ENCODE measurements around the gene PAQR8.
"Not testable (repeated sequence)": the region's sequence is repeated elsewhere in the genome, so short reads cannot be mapped to it uniquely, and the experiment has no call there.

Gene PAQR8

GRCh38 chr6:52381249-52381648 lies 19.3 kb downstream of the PAQR8 start:
- DNase-seq = no peak

GRCh38 chr6:52384145-52384766 lies 22.3 kb downstream of the PAQR8 start:
- no peak for DNase-seq

- no peak for DNase-seq
These were observed 23.1 kb downstream of the PAQR8 start for GRCh38 chr6:52385074-52385473.

- not testable (repeated sequence) for DNase-seq
These were observed 26.2 kb downstream of the PAQR8 start for GRCh38 chr6:52388119-52388518.

- DNase-seq = no peak
These were observed 26.8 kb downstream of the PAQR8 start for GRCh38 chr6:52388790-52389189.

- DNase-seq = no peak
These were observed 27.3 kb downstream of the PAQR8 start for GRCh38 chr6:52389264-52389625.

- DNase-seq = no peak
These were observed 27.8 kb downstream of the PAQR8 start for GRCh38 chr6:52389626-52390360.

GRCh38 chr6:52390361-52390727 lies 28.4 kb downstream of the PAQR8 start:
- DNase-seq = no peak

- no peak for DNase-seq
These were observed 29.6 kb downstream of the PAQR8 start for GRCh38 chr6:52391599-52391998.

GRCh38 chr6:52392944-52393343 lies 31.0 kb downstream of the PAQR8 start:
- no peak for DNase-seq

GRCh38 chr6:52393780-52394179 lies 31.8 kb downstream of the PAQR8 start:
- no peak for DNase-seq

- no peak for DNase-seq
These were observed 32.3 kb downstream of the PAQR8 start for GRCh38 chr6:52394251-52394666.

GRCh38 chr6:52395969-52396368 lies 34.0 kb downstream of the PAQR8 start:
- no peak for DNase-seq

- peak; percentile 65 for DNase-seq
These were observed 37.8 kb downstream of the PAQR8 start for GRCh38 chr6:52399511-52400312.

GRCh38 chr6:52400313-52401041 lies 38.5 kb downstream of the PAQR8 start:
- DNase-seq = no peak

- DNase-seq = no peak
These were observed 41.1 kb downstream of the PAQR8 start for GRCh38 chr6:52403086-52403485.

- DNase-seq = no peak
These were observed 41.7 kb downstream of the PAQR8 start for GRCh38 chr6:52403627-52404026.

GRCh38 chr6:52405243-52405642 lies 43.3 kb downstream of the PAQR8 start:
- DNase-seq = no peak

- no peak for DNase-seq
These were observed 45.5 kb downstream of the PAQR8 start for GRCh38 chr6:52407467-52407866.

GRCh38 chr6:52409499-52409898 lies 47.5 kb downstream of the PAQR8 start:
- DNase-seq = no peak

GRCh38 chr6:52410979-52411378 lies 49.0 kb downstream of the PAQR8 start:
- no peak for DNase-seq

GRCh38 chr6:52411911-52412310 lies 50.0 kb downstream of the PAQR8 start:
- no peak for DNase-seq

GRCh38 chr6:52415333-52415732 lies 53.4 kb downstream of the PAQR8 start:
- no peak for DNase-seq

Data from islet precursor cell (in vitro differentiated cells).